HG02852 (cell line): Measurements from ENCODE around the gene PACRGL.
A peak's percentile ranks its signal among the peaks of the same experiment; 100 is the strongest.
"Not testable (repeated sequence)": the region's sequence is repeated elsewhere in the genome, so short reads cannot be mapped to it uniquely, and the experiment has no call there.

Experiments
- ATAC-seq: cut with Tn5 transposase; IDR thresholded peaks from one replicate; pipeline ENCODE4 v1.9.1; 2021; ENCODE audit warnings: mild to moderate bottlenecking, moderate library complexity; ENCODE audit not compliant: unreplicated experiment

Gene PACRGL

DNA sequence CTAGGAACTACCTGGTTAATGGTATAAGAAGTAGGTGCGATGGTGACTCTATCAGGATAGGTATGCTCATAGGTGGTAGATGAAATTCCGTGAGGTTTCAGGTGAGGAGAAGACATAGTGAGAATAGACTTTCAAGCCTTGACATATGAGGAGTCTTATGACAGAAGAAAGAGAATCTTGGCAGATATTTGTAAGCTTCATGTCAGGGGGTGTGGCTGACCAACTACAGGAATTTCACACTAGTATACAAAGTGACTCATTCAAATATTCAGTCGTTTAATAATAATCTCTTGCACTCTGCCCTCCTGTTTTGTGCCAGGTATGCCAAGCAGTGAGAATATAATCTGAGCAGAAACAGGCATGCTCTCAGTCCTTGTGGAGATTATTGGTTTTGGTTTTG is 22.8 kb downstream of the PACRGL start:
- no peak for ATAC-seq

DNA sequence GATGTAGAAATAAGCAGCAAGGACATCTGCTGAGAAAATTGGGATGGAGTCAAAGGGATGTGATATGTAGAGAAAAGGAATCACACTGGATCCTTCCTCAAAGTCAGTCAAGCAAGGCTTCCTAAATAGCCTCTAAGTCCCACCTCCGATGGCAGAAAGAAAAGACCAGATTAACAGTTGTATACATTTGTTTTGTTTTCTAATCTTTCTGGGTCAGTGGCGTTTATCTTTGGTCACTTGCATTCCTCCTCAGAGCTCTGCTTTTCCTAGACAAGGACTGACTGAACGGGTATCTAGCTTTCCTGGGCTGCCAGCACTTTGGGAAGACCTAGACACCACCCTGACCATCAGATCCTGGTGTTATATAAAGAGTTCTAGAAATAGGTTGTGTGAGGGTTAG is 23.2 kb downstream of the PACRGL start:
- ATAC-seq = no peak

DNA sequence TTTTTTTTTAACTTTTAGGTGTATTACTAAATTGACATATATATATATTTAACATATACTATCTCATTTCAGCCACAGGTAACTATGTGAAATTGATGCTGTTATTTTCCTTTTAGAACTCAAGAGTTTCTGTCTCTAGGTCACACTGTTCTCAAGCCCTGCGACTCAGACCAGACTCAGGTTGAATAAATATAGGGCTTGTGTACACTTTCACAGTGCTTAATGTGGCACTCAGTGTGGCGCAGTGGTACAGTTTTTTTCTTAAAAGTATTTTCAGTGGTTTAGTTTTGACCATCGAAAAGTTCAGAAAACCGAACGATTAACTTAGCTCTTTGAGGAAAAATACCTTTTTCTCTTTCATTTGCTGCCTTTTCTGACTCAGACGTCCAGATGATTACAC is 24.7 kb downstream of the PACRGL start:
- peak; percentile 71 for ATAC-seq

DNA sequence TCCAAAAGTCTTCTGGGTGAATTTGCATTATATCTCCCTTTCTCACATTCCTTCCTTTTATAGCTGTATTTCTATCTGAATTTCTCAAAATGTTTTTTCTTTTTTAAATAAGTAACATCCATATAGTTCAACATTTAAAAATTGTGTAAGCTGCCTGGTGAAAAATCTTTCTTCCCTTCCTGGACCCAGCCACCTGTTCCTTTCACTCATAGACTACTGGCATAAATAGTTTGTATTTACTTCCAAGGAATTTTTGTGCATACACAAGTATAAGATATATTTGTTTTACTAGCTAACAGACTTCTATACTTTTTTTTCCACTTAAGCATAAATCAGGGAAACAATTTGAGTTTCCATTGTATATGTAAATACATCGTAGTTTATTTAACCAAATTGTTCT is 35.7 kb downstream of the PACRGL start:
- ATAC-seq = no peak

DNA sequence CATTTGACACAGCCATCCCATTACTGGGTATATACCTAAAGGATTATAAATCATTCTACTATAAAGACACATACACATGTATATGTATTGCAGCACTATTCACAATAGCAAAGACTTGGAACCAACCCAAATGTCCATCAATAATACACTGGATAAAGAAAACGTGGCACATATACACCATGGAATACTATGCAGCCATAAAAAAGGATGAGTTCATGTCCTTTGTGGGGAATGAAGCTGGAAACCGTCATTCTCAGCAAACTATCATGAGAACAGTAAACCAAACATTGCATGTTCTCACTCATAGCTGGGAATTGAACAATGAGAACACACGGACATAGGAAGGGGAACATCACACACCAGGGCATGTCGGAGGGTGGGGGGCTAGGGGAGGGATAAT is 45.7 kb downstream of the PACRGL start:
- not testable (repeated sequence) for ATAC-seq

DNA sequence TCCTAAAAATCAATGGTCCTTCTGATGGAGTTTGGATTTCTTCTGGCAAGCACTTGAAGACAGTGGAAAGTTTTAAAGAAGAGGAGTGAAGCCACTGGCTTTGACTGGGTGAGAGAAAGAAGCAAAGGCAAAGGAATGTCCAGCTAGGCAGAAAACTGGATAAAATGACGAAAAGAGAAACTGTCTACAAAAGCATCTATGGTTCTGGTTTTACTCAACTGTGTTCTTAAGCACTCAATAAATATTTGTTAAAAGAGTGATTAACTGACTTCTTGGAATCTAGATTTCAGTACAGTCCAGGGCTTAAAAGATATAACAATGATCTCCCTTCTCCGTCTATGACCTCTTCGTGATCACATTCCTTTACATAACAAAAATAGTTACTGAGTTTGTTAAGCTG is 52.4 kb downstream of the PACRGL start:
- no peak for ATAC-seq

DNA sequence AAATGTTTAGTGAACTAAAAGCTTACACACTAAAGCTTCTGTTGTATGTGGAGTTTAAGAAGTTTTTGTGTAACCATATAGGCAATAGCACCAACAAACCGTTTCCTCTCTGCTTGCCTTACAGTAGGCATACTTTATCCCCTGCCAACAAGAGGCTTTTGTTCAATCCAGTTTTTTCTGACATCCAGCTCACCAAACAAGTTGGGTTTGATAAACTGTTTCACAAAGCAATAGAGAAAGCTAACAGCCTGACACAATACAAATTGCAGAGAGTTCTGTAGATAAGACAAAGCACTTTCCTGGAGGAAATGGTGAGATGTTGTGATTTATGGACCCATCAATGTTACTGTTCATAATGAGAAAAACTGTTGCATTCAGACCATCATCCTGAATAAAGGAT is 53.8 kb downstream of the PACRGL start:
- ATAC-seq = no peak

DNA sequence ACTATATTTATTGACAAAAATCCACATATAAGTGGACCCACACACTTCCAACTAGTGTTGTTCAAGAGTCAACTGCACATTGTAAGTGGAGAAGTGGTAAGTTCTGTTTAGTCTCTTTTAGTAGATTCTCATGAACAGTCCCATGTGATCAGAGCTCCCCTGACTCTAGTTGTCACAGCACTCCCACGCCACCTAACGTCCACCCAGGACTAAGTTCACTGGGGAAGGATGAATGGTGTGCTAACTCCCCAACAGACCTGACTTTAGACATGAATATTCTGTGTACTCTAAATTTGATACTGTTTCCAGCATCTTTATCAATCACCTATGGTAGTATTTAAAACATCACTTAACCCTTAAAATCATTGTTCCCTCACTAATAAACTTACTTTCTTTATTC is 59.8 kb downstream of the PACRGL start:
- no peak for ATAC-seq

DNA sequence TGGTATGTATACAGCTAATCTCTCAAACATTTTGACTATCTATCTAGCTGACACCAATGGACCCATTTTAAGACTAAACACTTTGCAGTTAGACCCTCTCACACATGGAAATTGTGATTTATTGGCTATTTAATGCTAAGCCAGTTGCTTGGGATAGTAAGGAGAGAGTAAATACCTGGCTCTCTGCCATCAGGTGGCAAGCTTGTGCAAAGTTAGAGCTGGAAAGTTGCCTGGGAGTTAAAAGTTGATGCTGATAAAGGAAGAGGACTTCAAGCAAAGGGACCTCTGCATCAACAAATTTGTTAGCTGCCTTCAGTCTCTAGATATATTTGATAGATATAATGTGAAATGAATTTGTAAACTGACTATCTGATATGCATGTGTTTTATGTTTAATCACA is 61.1 kb downstream of the PACRGL start:
- no peak for ATAC-seq

DNA sequence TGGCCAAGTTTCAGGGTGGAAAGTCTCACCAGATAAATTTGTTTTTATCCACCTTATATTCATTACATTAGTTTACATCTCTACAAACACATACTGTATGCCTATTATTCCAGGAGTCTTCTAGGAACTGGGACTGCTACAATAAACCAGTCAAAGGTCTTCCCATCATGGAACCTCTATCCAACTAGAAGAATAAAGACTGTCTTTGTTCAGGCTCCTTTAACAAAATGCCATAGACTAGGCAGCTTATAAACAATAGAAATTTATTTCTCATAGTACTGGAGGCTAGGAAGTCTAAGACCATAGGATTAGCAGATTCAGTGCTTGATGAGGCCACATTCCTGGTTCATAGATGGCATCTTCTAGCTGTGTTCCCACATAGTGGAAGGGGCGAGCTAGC is 61.6 kb downstream of the PACRGL start:
- ATAC-seq = no peak

DNA sequence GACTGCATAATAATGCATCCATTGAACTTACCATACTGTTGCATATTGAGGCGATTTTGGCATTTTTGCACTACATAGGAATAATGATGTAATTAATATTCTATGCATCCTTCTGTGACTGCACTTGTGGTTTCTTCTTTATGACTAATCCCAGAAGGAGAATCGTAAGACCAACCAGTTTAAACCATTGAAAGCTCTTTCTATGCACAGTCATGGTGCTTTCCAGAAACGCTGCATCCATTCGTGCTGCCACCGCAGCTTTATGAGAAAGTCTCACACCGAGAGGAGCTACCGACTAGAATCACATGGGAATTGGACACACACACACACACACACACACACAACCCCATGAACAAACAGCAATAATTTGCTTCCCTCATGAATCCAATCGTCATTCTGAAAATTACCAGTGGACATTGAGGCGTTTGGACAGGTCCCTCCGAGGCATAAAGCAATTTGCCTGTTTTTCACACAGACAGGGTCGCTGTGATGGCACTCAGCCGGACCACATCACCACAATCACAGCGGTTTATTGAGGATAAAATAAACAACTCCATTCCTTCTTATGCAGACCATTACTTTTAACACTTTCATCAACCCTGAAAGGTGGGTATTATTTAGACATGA is 64.2 kb downstream of the PACRGL start:
- ATAC-seq = no peak

DNA sequence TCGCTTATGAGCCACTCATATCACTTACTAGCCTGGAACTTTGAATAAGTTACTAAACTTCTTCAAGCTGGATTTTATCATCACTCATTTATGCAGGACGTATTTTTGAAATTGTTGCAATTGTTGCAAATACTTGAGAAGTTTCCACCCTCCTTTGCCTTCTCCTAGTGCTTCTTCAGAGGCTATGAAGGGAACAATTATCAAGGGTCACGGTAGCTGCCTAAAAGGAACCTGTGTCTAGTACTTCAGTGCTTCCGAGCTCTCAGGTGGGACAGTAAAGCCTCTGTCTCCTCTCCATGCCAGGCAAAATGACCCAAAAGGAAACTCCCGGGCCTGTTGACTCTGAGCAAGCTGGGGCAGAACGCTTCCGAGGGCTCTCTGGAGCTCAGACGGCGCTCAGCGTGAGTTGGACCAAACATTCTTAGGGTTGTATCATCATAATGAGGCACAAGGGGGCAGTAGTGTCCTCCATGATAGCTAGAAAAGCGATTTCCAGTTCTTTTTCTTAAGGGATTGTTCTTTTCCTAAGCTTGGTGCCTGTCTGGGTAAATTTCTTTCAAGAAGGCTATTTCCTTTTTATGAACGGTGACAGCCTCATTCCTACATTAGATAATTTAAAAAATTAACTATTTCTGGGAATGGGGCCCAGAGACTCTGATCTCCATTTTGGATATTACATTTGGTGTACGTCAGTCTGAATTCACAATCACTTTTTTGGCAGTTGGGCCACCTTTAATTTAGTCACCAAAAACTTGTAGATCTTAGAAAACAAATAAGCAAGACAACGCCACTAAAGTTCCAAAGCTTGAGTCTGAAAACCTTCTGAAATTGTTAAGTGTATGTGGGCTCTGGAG is 73.1 kb downstream of the PACRGL start:
- no peak for ATAC-seq

DNA sequence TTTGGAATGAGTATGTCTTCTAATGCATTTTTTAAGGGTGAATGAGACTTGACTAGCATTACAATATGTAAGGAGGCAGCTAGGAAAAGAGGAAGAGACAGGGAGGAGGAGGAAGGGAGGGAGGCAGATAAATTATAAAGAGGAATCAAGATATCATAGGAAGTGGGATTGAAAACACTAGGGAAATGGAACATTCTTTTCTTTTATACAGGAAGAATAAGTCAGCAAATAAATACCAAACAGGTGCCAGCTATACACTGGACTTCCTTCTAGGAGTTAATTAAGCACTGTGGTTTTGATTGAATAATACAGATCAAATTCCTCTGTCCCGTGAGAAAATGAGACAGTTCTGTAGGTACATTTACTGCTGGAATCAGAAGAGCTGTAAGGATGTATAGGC is 78.6 kb downstream of the PACRGL start:
- no peak for ATAC-seq

DNA sequence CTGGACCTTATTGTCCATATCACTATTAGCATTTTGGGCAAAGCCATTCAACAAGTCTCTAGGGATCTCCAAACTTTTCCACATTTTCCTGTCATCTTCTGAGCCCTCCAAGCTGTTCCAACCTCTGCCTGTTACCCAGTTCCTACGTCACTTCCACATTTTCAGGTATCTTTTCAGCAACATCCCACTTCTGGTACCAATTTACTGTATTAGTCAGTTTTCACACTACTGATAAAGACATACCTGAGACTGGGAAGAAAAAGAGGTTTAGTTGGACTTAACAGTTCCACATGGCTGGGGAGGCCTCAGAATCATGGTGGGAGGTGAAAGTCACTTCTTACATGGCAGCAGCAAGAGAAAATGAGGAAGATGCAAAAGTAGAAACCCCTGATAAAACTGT is 82.9 kb downstream of the PACRGL start:
- not testable (repeated sequence) for ATAC-seq

DNA sequence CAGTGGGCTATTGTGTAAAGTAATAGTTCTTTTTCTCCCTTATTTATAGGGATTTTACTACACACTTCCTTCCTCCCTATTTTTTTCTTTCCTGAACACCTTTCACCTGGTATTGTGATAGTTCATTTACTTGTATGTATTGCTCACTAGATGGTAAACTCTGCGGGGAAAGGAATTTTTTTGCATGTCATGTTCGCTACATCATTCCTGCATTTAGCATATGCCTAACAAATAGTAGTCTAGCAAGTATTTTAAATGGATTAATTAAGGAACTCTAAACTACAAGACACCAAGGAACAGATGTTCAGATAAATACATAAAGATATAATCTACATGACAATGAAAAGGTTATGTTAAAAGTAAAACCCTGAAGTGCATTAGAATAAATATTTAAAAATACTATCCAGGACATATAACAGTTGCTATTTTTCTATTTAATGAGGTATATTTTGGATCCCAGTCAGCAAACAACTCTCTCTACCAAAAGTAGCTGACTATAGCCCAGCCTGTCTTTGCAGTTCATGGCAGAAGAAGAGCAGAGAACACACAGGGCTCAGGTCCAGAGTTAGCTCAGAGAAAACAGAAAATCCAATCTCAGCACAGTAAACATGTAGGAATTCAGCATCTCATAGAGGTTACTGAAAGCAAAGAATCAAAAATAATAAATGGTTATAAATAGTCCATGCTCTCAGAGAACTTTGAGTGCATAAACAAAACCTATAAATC is 87.8 kb downstream of the PACRGL start:
- ATAC-seq = no peak
